GM21576 (cell line): ENCODE results near the gene EYS.

Experiments used
- ATAC-seq: cut with Tn5 transposase; IDR thresholded peaks from one replicate; pipeline ENCODE4 v1.9.1; 2021; ENCODE audit warnings: mild to moderate bottlenecking, moderate library complexity; ENCODE audit not compliant: unreplicated experiment

EYS gene

GRCh38 chr6:63673692-63674091, 2033.3 kb downstream of the EYS start:
- ATAC-seq, result no peak

GRCh38 chr6:63672582-63673129, 2034.4 kb downstream of the EYS start:
- no peak for ATAC-seq

- ATAC-seq, result no peak
These were observed 2035.8 kb downstream of the EYS start for GRCh38 chr6:63671098-63671754.
